SU-DHL-6 (cell line): ENCODE data around the gene DDX10.

ENCODE experiments used
- H2AFZ ChIP-seq: fragments of 200-600 bp; sonication (generic); 2 replicates; pipeline ENCODE4 v1.6.1; 2014; ENCODE audit warnings: low read depth, mild to moderate bottlenecking, moderate library complexity, mixed read lengths, antibody characterized with exemption, low read length; ENCODE audit not compliant: severe bottlenecking
- H3F3A ChIP-seq: fragments of 200-600 bp; shearing (Covaris generic); 2 replicates; pipeline ENCODE4 v1.6.0; 2016; ENCODE audit warnings: antibody characterized with exemption, mild to moderate bottlenecking; ENCODE audit not compliant: insufficient read depth
- H3K27ac ChIP-seq: fragments of 200-600 bp; sonication (generic); 2 replicates; pipeline ENCODE4 v1.5.1; 2016; ENCODE audit warnings: low read depth, mild to moderate bottlenecking, low read length, moderate library complexity, mixed read lengths
- H3K27me3 ChIP-seq: fragments of 200-600 bp; sonication (generic), shearing (Covaris generic); 2 replicates; pipeline ENCODE4 v1.6.0; 2014; ENCODE audit warnings: mild to moderate bottlenecking, low read length
- H3K36me3 ChIP-seq: fragments of 200-600 bp; sonication (generic); 2 replicates; pipeline ENCODE4 v1.6.1; 2014; ENCODE audit warnings: mild to moderate bottlenecking, low read length, mixed read lengths
- H3K4me2 ChIP-seq: fragments of 300-600, 200-600 bp; shearing (Covaris generic), sonication (generic); 2 replicates; pipeline ENCODE4 v1.6.0; 2014; ENCODE audit warnings: low read length, low read depth, mild to moderate bottlenecking; ENCODE audit not compliant: poor library complexity, severe bottlenecking
- H3K4me3 ChIP-seq: fragments of 200-600 bp; sonication (generic); 2 replicates; pipeline ENCODE4 v1.5.1; 2014; ENCODE audit warnings: antibody characterized with exemption, low read length, mild to moderate bottlenecking, mixed read lengths; ENCODE audit not compliant: insufficient read depth, poor library complexity, severe bottlenecking
- H3K79me2 ChIP-seq: fragments of 200-600 bp; sonication (generic); 2 replicates; pipeline ENCODE4 v1.6.1; 2014; ENCODE audit warnings: mild to moderate bottlenecking, low read length, moderate library complexity; ENCODE audit not compliant: insufficient read depth
- H3K9ac ChIP-seq: fragments of 200-600 bp; sonication (generic); 2 replicates; pipeline ENCODE4 v1.7.0; 2014; ENCODE audit warnings: mild to moderate bottlenecking, low read length
- H3K9me2 ChIP-seq: fragments of 200-600 bp; sonication (generic); replicated peaks from 2 replicates; pipeline ENCODE4 v1.6.1; 2014; ENCODE audit warnings: low read length; ENCODE audit not compliant: insufficient read depth
- H3K9me3 ChIP-seq: fragments of 200-600 bp; sonication (generic); 2 replicates; pipeline ENCODE4 v1.6.1; 2014; ENCODE audit warnings: low read length, mixed read lengths; ENCODE audit not compliant: insufficient read depth
- H4K20me1 ChIP-seq: fragments of 200-600 bp; sonication (generic); 2 replicates; pipeline ENCODE4 v1.6.1; 2014; ENCODE audit warnings: low read depth, mild to moderate bottlenecking, antibody characterized with exemption, low read length, moderate library complexity, mixed read lengths
- CTCF ChIP-seq: fragments of 200-600 bp; sonication (generic); IDR thresholded peaks from one replicate; pipeline ENCODE4 v1.5.1; 2017; ENCODE audit warnings: antibody characterized with exemption, mild to moderate bottlenecking, low read length, moderate library complexity; ENCODE audit not compliant: insufficient read depth, poor library complexity, severe bottlenecking
- EZH2phosphoT487 ChIP-seq: fragments of 200-600 bp; sonication (generic), shearing (Covaris generic); conservative IDR thresholded peaks from 2 replicates; pipeline ENCODE4 v1.6.1; 2018; ENCODE audit warnings: mild to moderate bottlenecking, antibody characterized with exemption, low read length, moderate library complexity, mixed read lengths

Gene DDX10

GRCh38 chr11:108680271-108680670 lies 15.4 kb downstream of the DDX10 start:
- Histone ChIP-seq H4K20me1 (no peaks in the 10 kb centered on the region), H3K4me2 (no peak overlapping the region), H3K9me2 (no peaks in the 10 kb centered on the region), H3F3A (no peaks in the 10 kb centered on the region), H3K27me3 (no peaks in the 10 kb centered on the region), H3K36me3 (peaks cover 38% of the 10 kb centered on the region), H3K4me3 (no peak overlapping the region), H3K27ac (no peak overlapping the region), H3K9ac (no peak overlapping the region), H3K79me2 (0 out of 2 replicates have a peak, but pooled peaks cover 11% of the 10 kb centered on the region), H3K9me3 (no peaks in the 10 kb centered on the region), H2AFZ (no peak overlapping the region)
- TF ChIP-seq EZH2phosphoT487 (no peak), CTCF (no peak)

GRCh38 chr11:108685419-108686130 lies 20.7 kb downstream of the DDX10 start:
- no peak overlapping the region for H3K4me2 ChIP-seq
- TF ChIP-seq CTCF (no peak), EZH2phosphoT487 (no peak)
- H3K27me3 ChIP-seq, result no peaks in the 10 kb centered on the region
- no peaks in the 10 kb centered on the region for H3K9me3 ChIP-seq
- no peak overlapping the region for H3K4me3 ChIP-seq
- no peaks in the 10 kb centered on the region for H4K20me1 ChIP-seq
- no peak overlapping the region for H3K9ac ChIP-seq
- no peaks in the 10 kb centered on the region for H3K9me2 ChIP-seq
- no peaks in the 10 kb centered on the region for H3F3A ChIP-seq
- H2AFZ ChIP-seq, result no peak overlapping the region
- no peak overlapping the region for H3K27ac ChIP-seq
- H3K79me2 ChIP-seq, result peaks cover 17% of the 10 kb centered on the region; the same call in 1 of the 2 replicates
- peaks cover 16% of the 10 kb centered on the region; the same call in 1 of the 2 replicates for H3K36me3 ChIP-seq

GRCh38 chr11:108693852-108694251 lies 29.0 kb downstream of the DDX10 start:
- no peaks in the 10 kb centered on the region for H3K9me2 ChIP-seq
- no peaks in the 10 kb centered on the region for H3K9me3 ChIP-seq
- peaks cover 23% of the 10 kb centered on the region; the same call in 1 of the 2 replicates for H3K36me3 ChIP-seq
- H3K27ac ChIP-seq, result no peak overlapping the region
- H2AFZ ChIP-seq, result no peak overlapping the region
- H3K27me3 ChIP-seq, result no peaks in the 10 kb centered on the region
- no peaks in the 10 kb centered on the region for H3K79me2 ChIP-seq
- no peak overlapping the region for H3K4me3 ChIP-seq
- H3K9ac ChIP-seq, result no peak overlapping the region
- H3K4me2 ChIP-seq, result no peak overlapping the region
- no peak for TF ChIP-seq CTCF
- no peak for TF ChIP-seq EZH2phosphoT487
- no peaks in the 10 kb centered on the region for H4K20me1 ChIP-seq
- H3F3A ChIP-seq, result no peaks in the 10 kb centered on the region
